Adipose tissue (tissue), 3 donors: ENCODE measurements around the gene SLC6A9. TPM values are rescaled to one million over a fixed set of nuclear protein-coding genes. Genes with fewer than 3 reads are reported as not detected.

Source experiments
- H3K27ac ChIP-seq: one replicate; pipeline ENCODE4 v1.5.1; 2013; ENCODE audit warnings: low read depth, low read length
- WGBS, 3 donors: extraction: QIAGEN DNeasy Blood & Tissue Kit; methylation state at CpG; one replicate each; pipeline ENCODE4 v1.1.7; 2013; 5-methylcytosine and 5-hydroxymethylcytosine counted together
- polyA plus RNA-seq, 3 donors: library from polyadenylated mRNA; stranded (reverse); fragments of 200-250 nt; gene quantifications; one replicate each; pipeline ENCODE4 v1.2.3, GENCODE V29; 2013
- donor health status: healthy with polysubstance abuse.
- donor health status: Bipolar disorder and iron deficiency.
- donor health status: healthy.

Gene SLC6A9
- polyA plus RNA-seq, 3 donors, result 1.6 to 2.2 (median 2.1) TPM

GRCh38 chr1:43965316-43965715 lies 65.9 kb downstream of the SLC6A9 start:
- no peak overlapping the region for H3K27ac ChIP-seq
- WGBS, 3 donors, result 86 to 91% (median 90%) methylated on average over 3 of the region's 3 CpGs

- WGBS, 3 donors, result 52 to 85% (median 68%) methylated on average over 5 of the region's 5 CpGs
These were observed 67.4 kb downstream of the SLC6A9 start for GRCh38 chr1:43963890-43964289.

GRCh38 chr1:43963006-43963405 lies 68.3 kb downstream of the SLC6A9 start:
- 84 to 90% (median 84%) methylated on average over 3 of the region's 3 CpGs for WGBS, 3 donors
- no peak overlapping the region for H3K27ac ChIP-seq

More at GRCh38 chr1:43963890-43964289, 67.4 kb downstream of the SLC6A9 start:
- no peak overlapping the region for H3K27ac ChIP-seq

- 82 to 92% (median 85%) methylated on average over 2 of the region's 2 CpGs for WGBS, 3 donors
These were observed 68.9 kb downstream of the SLC6A9 start for GRCh38 chr1:43962324-43962723.

GRCh38 chr1:43961692-43962091 lies 69.6 kb downstream of the SLC6A9 start:
- WGBS, 3 donors, result 81 to 91% (median 86%) methylated on average over 3 of the region's 3 CpGs
- no peak overlapping the region for H3K27ac ChIP-seq

More at GRCh38 chr1:43962324-43962723, 68.9 kb downstream of the SLC6A9 start:
- H3K27ac ChIP-seq, result no peak overlapping the region

- no peak overlapping the region for H3K27ac ChIP-seq
- 93 to 95% (median 94%) methylated on average over 8 of the region's 8 CpGs for WGBS, 3 donors
These were observed 70.5 kb downstream of the SLC6A9 start for GRCh38 chr1:43960798-43961197.

GRCh38 chr1:43958351-43959255 lies 72.7 kb downstream of the SLC6A9 start:
- 88 to 92% (median 89%) methylated on average over 9 of the region's 9 CpGs for WGBS, 3 donors
- no peak overlapping the region for H3K27ac ChIP-seq

- 76 to 90% (median 87%) methylated on average over 7 of the region's 7 CpGs for WGBS, 3 donors
- no peak overlapping the region for H3K27ac ChIP-seq
These were observed 73.7 kb downstream of the SLC6A9 start for GRCh38 chr1:43957407-43958040.

- H3K27ac ChIP-seq, result no peak overlapping the region
- 95 to 96% (median 96%) methylated on average over 8 of the region's 8 CpGs for WGBS, 3 donors
These were observed 75.0 kb downstream of the SLC6A9 start for GRCh38 chr1:43956234-43956633.

- WGBS, 3 donors, result 88 to 89% (median 88%) methylated on average over 5 of the region's 5 CpGs
- no peak overlapping the region for H3K27ac ChIP-seq
These were observed 77.2 kb downstream of the SLC6A9 start for GRCh38 chr1:43954036-43954435.

GRCh38 chr1:43953361-43953760 lies 77.9 kb downstream of the SLC6A9 start:
- no peak overlapping the region for H3K27ac ChIP-seq
- 71 to 83% (median 79%) methylated on average over 3 of the region's 3 CpGs for WGBS, 3 donors

- 69 to 80% (median 74%) methylated on average over 8 of the region's 8 CpGs for WGBS, 3 donors
- no peak overlapping the region for H3K27ac ChIP-seq
These were observed 78.4 kb downstream of the SLC6A9 start for GRCh38 chr1:43952731-43953346.

- no peak overlapping the region for H3K27ac ChIP-seq
- 87 to 92% (median 87%) methylated on average over 4 of the region's 4 CpGs for WGBS, 3 donors
These were observed 80.0 kb downstream of the SLC6A9 start for GRCh38 chr1:43951021-43951985.

GRCh38 chr1:43949678-43950077 lies 81.6 kb downstream of the SLC6A9 start:
- no peak overlapping the region for H3K27ac ChIP-seq
- 89 to 94% (median 91%) methylated on average over 13 of the region's 13 CpGs for WGBS, 3 donors

GRCh38 chr1:43947874-43948437 lies 83.3 kb downstream of the SLC6A9 start:
- 27 to 44% (median 40%) methylated on average over 3 of the region's 3 CpGs for WGBS, 3 donors
- no peak overlapping the region for H3K27ac ChIP-seq

- H3K27ac ChIP-seq, result peak overlapping the region; percentile 4
- 5 to 6% (median 5%) methylated on average over 27 of the region's 27 CpGs for WGBS, 3 donors
These were observed 84.0 kb downstream of the SLC6A9 start for GRCh38 chr1:43947061-43947873.
